Measurements from ENCODE around the gene NOL9. TPM values are rescaled to one million over a fixed set of nuclear protein-coding genes. Genes with fewer than 3 reads are reported as not detected.

NOL9 gene
- total and polyA plus RNA-seq, 9 of the 15 experiments (the other 6 are each of a cell fraction or from before 2014, with no cell fraction given): 5.6 to 76.5 (median 47.3) TPM

- TF ChIP-seq KDM1A (IDR thresholded peaks at IDR 0.05) (no peak), PCBP1 (IDR thresholded peaks at IDR 0.05; ENCODE audit: low read depth, low read length, poor library complexity, severe bottlenecking) (peak; percentile 11), ARID2 (IDR thresholded peaks at IDR 0.05) (no peak), TSC22D4 (tag; IDR thresholded peaks at IDR 0.05) (no peak), ZBTB1 (CRISPR knock-in tag; IDR thresholded peaks at IDR 0.05; ENCODE audit: borderline replicate concordance, low read depth) (peak; percentile 75; the same call in 1 of the 2 replicates), SRSF9 (IDR thresholded peaks at IDR 0.05; ENCODE audit: borderline replicate concordance, low read depth, low read length) (no peak), C11orf30 (IDR thresholded peaks at IDR 0.05; ENCODE audit: low read depth) (no peak), HMGN3 (IDR thresholded peaks at IDR 0.05; ENCODE audit: borderline replicate concordance, extremely low read depth, insufficient read length, low read depth, low read length) (peak; percentile 20), FOXA3 (CRISPR knock-in tag; conservative IDR thresholded peaks at IDR 0.05 in 1 of 2, IDR thresholded peaks at IDR 0.05 in 1 of 2) (peak in 1 of 2 experiments; percentile 8; a peak in 1 of 4 replicates), STAT6 (CRISPR knock-in tag; IDR thresholded peaks at IDR 0.05) (peak; percentile 90), MXD1 (CRISPR knock-in tag; IDR thresholded peaks at IDR 0.05; ENCODE audit: borderline replicate concordance, poor library complexity, severe bottlenecking) (no peak), ZNF77 (CRISPR knock-in tag; IDR thresholded peaks at IDR 0.05) (no peak), ZNF165 (CRISPR knock-in tag; IDR thresholded peaks at IDR 0.05; ENCODE audit: borderline replicate concordance) (0 out of 2 replicates have a peak, but pooled peaks have one; percentile 46), SMAD3 (CRISPR knock-in tag; conservative IDR thresholded peaks at IDR 0.05) (no peak), LEF1 (IDR thresholded peaks at IDR 0.05) (no peak), HDAC2 (IDR thresholded peaks at IDR 0.05) (no peak), E2F4 (CRISPR knock-in tag; IDR thresholded peaks at IDR 0.05; ENCODE audit: low read depth) (peak; percentile 78; the same call in 1 of the 2 replicates), LARP7 (IDR thresholded peaks at IDR 0.05) (no peak), NUFIP1 (IDR thresholded peaks at IDR 0.05; ENCODE audit: partially characterized antibody) (no peak)
- TF ChIP-seq, protein P1, sequence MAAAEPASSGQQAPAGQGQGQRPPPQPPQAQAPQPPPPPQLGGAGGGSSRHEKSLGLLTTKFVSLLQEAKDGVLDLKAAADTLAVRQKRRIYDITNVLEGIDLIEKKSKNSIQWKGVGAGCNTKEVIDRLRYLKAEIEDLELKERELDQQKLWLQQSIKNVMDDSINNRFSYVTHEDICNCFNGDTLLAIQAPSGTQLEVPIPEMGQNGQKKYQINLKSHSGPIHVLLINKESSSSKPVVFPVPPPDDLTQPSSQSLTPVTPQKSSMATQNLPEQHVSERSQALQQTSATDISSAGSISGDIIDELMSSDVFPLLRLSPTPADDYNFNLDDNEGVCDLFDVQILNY (CRISPR knock-in tag; IDR thresholded peaks at IDR 0.05): peak; percentile 79
- TF ChIP-seq, protein P2, sequence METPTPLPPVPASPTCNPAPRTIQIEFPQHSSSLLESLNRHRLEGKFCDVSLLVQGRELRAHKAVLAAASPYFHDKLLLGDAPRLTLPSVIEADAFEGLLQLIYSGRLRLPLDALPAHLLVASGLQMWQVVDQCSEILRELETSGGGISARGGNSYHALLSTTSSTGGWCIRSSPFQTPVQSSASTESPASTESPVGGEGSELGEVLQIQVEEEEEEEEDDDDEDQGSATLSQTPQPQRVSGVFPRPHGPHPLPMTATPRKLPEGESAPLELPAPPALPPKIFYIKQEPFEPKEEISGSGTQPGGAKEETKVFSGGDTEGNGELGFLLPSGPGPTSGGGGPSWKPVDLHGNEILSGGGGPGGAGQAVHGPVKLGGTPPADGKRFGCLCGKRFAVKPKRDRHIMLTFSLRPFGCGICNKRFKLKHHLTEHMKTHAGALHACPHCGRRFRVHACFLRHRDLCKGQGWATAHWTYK (CRISPR knock-in tag; IDR thresholded peaks at IDR 0.05): no peak; the same call in none of the 2 replicates
Measured at GRCh38 chr1:6601923-6602668, 47.8 kb upstream of the NOL9 start (continued).
